Measurements from ENCODE around the gene YJU2. TPM values are rescaled to one million over a fixed set of nuclear protein-coding genes. Genes with fewer than 3 reads are reported as not detected.

The YJU2 gene
- total RNA-seq, 1 experiment from 2014 or later, result 26.9 TPM

GRCh38 chr19:4197625-4198466 is 49.0 kb upstream of the YJU2 start:
- RAD21 ChIA-PET (ENCODE audit: low non-redundant PET in 1 of 2, low total read pairs in 2 of 2, uncharacterized antibody in 2 of 2, unreplicated experiment in 2 of 2), result no interaction called here
- Histone ChIP-seq H3K79me2 (ENCODE audit: insufficient read depth, low read length) (no peaks in the 10 kb centered on the region), H3K4me3 (replicated peaks in 1 of 2; ENCODE audit: low read depth in 1 of 2, low read length in 2 of 2) (no peak overlapping the region), H3K9me2 (ENCODE audit: insufficient read depth) (no peaks in the 10 kb centered on the region), H3K27ac (ENCODE audit: low read depth, low read length) (no peak overlapping the region), H4K20me1 (ENCODE audit: insufficient read depth) (no peaks in the 10 kb centered on the region), H3K36me3 (ENCODE audit: control insufficient read depth in 1 of 2, insufficient read depth in 2 of 2, low read length in 2 of 2) (no peaks in the 10 kb centered on the region), H3K9ac (ENCODE audit: low read length) (no peak overlapping the region), H3K4me1 (ENCODE audit: control insufficient read depth in 1 of 2, insufficient read depth in 2 of 2, low read length in 2 of 2) (peaks cover 5 to 17% of the 10 kb centered on the region in 2 experiments; a peak in 3 of 4 replicates), H2AFZ (ENCODE audit: low read depth, low read length, poor library complexity, severe bottlenecking) (no peak overlapping the region), H3K9me3 (ENCODE audit: control insufficient read depth in 1 of 2, insufficient read depth in 1 of 2, low read depth in 1 of 2, low read length in 2 of 2) (no peaks in the 10 kb centered on the region), H3K4me2 (ENCODE audit: low read length) (peak overlapping the region; percentile 30; the same call in 1 of the 2 replicates), H3K27me3 (ENCODE audit: insufficient read depth, low read length) (peaks cover 3% of the 10 kb centered on the region; the same call in 1 of the 2 replicates)
- ATAC-seq, result no peak
- BruUV-seq (replicated peaks), result no TSS peak
- POLR2A ChIA-PET, result no interaction called here
- CTCF ChIA-PET, result no interaction called here
- DNase-seq (ENCODE audit: low read depth, low spot score), result no peak
- intact Hi-C loops (cut with micrococcal nuclease), result no loop called here
- TF ChIP-seq ELF1 (IDR thresholded peaks at IDR 0.05; ENCODE audit: borderline replicate concordance, low read depth), result no peak
- TF ChIP-seq SP1 (IDR thresholded peaks at IDR 0.05; ENCODE audit: low read depth), result no peak
- no peak for TF ChIP-seq ZNF274 (IDR thresholded peaks at IDR 0.05; ENCODE audit: low read depth, low read length)
- no peak for TF ChIP-seq SIN3A (IDR thresholded peaks at IDR 0.05; ENCODE audit: low read depth)

- CTCF ChIA-PET, result no interaction called here
- no peak for DNase-seq (ENCODE audit: low read depth, low spot score)
These were observed 48.3 kb upstream of the YJU2 start for GRCh38 chr19:4198467-4199126.

More at GRCh38 chr19:4198467-4199126, 48.3 kb upstream of the YJU2 start:
- H3K4me3 ChIP-seq (replicated peaks in 1 of 2; ENCODE audit: low read depth in 1 of 2, low read length in 2 of 2), result no peak overlapping the region
- H3K36me3 ChIP-seq (ENCODE audit: control insufficient read depth in 1 of 2, insufficient read depth in 2 of 2, low read length in 2 of 2), result no peaks in the 10 kb centered on the region
- H3K9me3 ChIP-seq (ENCODE audit: control insufficient read depth in 1 of 2, insufficient read depth in 1 of 2, low read depth in 1 of 2, low read length in 2 of 2), result no peaks in the 10 kb centered on the region
- ChIA-PET RAD21 (ENCODE audit: low non-redundant PET in 1 of 2, low total read pairs in 2 of 2, uncharacterized antibody in 2 of 2, unreplicated experiment in 2 of 2) (no interaction called here), POLR2A (no interaction called here)
- BruUV-seq (replicated peaks), result no TSS peak
- no peaks in the 10 kb centered on the region for H3K9me2 ChIP-seq (ENCODE audit: insufficient read depth)
- H3K4me1 ChIP-seq (ENCODE audit: control insufficient read depth in 1 of 2, insufficient read depth in 2 of 2, low read length in 2 of 2), result peaks cover 5 to 17% of the 10 kb centered on the region in 2 experiments; a peak in 3 of 4 replicates
- ATAC-seq, result no peak
- peak overlapping the region; percentile 84; the same call in 1 of the 2 replicates for H3K4me2 ChIP-seq (ENCODE audit: low read length)
- intact Hi-C loops (cut with micrococcal nuclease), result no loop called here
- H3K79me2 ChIP-seq (ENCODE audit: insufficient read depth, low read length), result no peaks in the 10 kb centered on the region
- no peak overlapping the region for H2AFZ ChIP-seq (ENCODE audit: low read depth, low read length, poor library complexity, severe bottlenecking)
- H3K27ac ChIP-seq (ENCODE audit: low read depth, low read length), result no peak overlapping the region
- H3K27me3 ChIP-seq (ENCODE audit: insufficient read depth, low read length), result peaks cover 3% of the 10 kb centered on the region; the same call in 1 of the 2 replicates
- TF ChIP-seq POLR2AphosphoS5 (IDR thresholded peaks at IDR 0.05; ENCODE audit: low read depth, low read length), result no peak
- no peaks in the 10 kb centered on the region for H4K20me1 ChIP-seq (ENCODE audit: insufficient read depth)
- H3K9ac ChIP-seq (ENCODE audit: low read length), result no peak overlapping the region
